Esophagus (tissue), 2 donors: ENCODE data around the gene ZNF516. TPM values are rescaled to one million over a fixed set of nuclear protein-coding genes. Genes with fewer than 3 reads are reported as not detected.

Experiments used
- H3K27ac ChIP-seq, 2 donors: one replicate each; pipeline ENCODE4 v1.5.1; 2013; ENCODE audit warnings: low read depth in 2 of 2, mild to moderate bottlenecking in 2 of 2, inconsistent platforms in 1 of 2, low read length in 1 of 2, moderate library complexity in 1 of 2
- H3K27me3 ChIP-seq, 2 donors: one replicate each; pipeline ENCODE4 v1.6.1; 2013; ENCODE audit warnings: low read length in 2 of 2, control low read depth in 1 of 2, mild to moderate bottlenecking in 1 of 2; ENCODE audit not compliant: insufficient read depth in 2 of 2, control insufficient read depth in 1 of 2
- H3K36me3 ChIP-seq, 2 donors: one replicate each; pipeline ENCODE4 v1.6.1; 2013; ENCODE audit warnings: low read length in 1 of 2; ENCODE audit not compliant: control insufficient read depth in 2 of 2, insufficient read depth in 2 of 2
- H3K4me1 ChIP-seq, 2 donors: one replicate each; pipeline ENCODE4 v1.6.1; 2013; ENCODE audit warnings: low read length in 1 of 2; ENCODE audit not compliant: control insufficient read depth in 2 of 2, insufficient read depth in 2 of 2
- H3K4me3 ChIP-seq, 2 donors: one replicate each; pipeline ENCODE4 v1.5.1; 2013; ENCODE audit warnings: low read length in 2 of 2, mild to moderate bottlenecking in 2 of 2, low read depth in 1 of 2, moderate library complexity in 1 of 2
- H3K9me3 ChIP-seq, 2 donors: one replicate each; pipeline ENCODE4 v1.6.1; 2013; ENCODE audit warnings: mild to moderate bottlenecking in 2 of 2, low read depth in 1 of 2, low read length in 1 of 2, moderate library complexity in 1 of 2; ENCODE audit not compliant: control insufficient read depth in 2 of 2, insufficient read depth in 1 of 2
- WGBS, 2 donors: extraction: QIAGEN DNeasy Blood & Tissue Kit; methylation state at CpG; one replicate each; pipeline ENCODE4 v1.1.7; 2013; 5-methylcytosine and 5-hydroxymethylcytosine counted together
- polyA plus RNA-seq, 2 donors: library from polyadenylated mRNA; stranded (reverse); fragments of 200-250 nt; gene quantifications; one replicate each; pipeline ENCODE4 v1.2.3, GENCODE V29; 2013
- donor health status: healthy with polysubstance abuse.
- donor health status: Bipolar disorder and iron deficiency.

ZNF516 gene
- polyA plus RNA-seq, 2 donors: 4.0 to 5.4 TPM

DNA sequence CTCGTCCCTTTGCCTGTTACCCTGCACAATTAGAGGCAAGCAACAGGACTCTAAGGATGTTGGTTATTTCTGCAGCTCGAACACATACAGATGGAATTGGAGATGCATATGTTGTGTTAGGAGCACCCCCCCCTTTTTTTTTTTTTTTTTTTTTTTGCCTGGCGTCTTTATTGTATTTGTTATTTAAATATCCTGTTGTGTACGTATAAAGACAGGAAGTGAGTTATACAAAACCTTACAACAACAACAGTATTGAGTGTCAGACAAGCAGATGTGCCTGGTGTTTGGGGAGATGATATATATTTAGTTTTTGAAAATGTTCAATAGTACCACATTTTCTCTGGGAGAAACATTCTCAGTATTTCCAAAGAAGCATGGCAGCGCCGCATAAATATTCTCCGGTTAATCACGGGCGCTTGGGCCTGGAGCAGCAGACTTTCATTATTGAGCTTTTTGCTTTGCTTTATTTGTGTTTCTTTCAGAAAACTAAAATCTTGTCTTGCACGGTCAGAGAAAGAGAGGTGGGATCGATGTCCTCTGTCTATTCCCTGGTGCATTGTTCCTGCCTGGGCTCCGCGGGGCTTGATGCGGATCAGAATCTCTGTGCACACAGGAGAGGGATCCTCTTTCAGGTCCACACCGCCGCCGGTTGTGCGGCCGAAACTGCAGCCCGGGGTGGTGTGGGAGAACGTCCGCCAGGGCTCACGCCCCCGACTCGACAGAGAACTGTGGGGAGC, 23.2 kb upstream of the ZNF516 start:
- Histone ChIP-seq H3K9me3 (no peaks in the 10 kb centered on the region), H3K27ac (peak overlapping the region; percentile 22 to 27), H3K4me3 (peak overlapping the region in 1 of 2 donors; percentile 21), H3K36me3 (no peaks in the 10 kb centered on the region), H3K4me1 (no peaks in the 10 kb centered on the region), H3K27me3 (no peaks in the 10 kb centered on the region)
- WGBS, 2 donors: 35 to 43% methylated on average over 25 of the region's 25 CpGs

DNA sequence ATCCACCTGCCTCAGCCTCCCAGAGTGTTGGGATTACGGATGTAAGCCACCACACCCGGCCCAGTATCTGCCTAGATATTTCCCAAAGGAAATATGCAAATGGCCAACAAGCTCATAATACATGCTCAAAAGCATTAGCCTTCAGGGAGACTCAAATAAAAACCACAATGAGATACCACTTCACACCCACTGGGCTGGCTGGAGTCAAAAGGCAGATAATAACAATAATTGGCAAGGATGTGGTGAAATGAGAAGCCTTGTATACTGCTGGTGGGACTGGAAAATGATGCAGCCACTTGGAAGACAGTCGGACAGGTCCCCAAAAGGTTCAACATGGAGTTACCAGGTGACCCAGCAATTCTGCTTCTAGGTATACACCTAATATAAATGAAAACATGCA, 20.5 kb upstream of the ZNF516 start:
- Histone ChIP-seq H3K4me1 (no peaks in the 10 kb centered on the region), H3K4me3 (no peak overlapping the region), H3K36me3 (no peaks in the 10 kb centered on the region), H3K27me3 (no peaks in the 10 kb centered on the region), H3K9me3 (no peaks in the 10 kb centered on the region), H3K27ac (no peak overlapping the region)
- WGBS, 2 donors: 85% methylated on average over 3 of the region's 3 CpGs

DNA sequence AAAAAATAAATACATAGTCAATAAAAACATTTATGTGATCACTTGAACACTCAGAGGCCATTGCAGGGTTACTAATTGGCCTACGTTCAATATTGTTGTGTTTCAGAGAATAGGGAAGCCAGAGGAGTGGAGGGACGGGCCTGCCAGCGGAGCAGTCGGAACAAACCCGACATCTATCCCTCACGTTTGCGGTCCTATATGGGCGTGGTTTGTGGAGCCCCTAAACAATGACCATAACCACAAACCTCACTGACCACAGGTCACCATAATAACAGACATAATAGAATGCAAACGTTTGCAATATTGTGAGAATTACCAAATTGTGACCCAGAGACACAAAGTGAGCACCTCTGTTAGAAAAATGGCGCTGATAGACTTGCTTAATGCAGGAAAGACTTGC, 19.5 kb upstream of the ZNF516 start:
- 81 to 84% methylated on average over 10 of the region's 10 CpGs for WGBS, 2 donors
- no peak overlapping the region for H3K27ac ChIP-seq

DNA sequence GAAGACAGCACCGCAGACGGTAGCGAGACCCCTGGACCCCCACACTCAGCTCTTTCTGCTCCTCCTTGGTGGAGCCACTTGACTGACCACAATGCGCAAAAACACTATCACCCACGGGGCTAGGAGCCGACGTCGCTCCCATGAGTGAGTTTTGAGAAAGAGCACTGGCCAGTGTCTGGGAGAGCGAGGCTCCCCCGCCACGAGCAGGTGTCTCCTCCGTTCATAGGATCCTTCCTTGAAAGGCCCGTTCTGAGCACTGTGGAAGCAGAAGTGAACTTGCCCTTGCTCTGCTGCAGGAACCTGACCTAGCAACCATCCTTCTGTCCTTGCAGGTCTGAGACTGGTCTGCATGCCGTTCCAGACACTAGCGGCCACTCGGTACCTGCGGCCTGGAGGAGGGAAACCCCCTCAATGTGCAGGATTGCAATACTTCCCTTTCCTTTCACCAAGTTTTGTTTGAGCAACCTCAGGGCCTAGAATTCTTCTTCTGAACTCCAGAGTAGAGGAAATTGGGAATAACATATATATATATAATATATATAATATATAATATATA, 12.9 kb upstream of the ZNF516 start:
- no peaks in the 10 kb centered on the region for H3K36me3 ChIP-seq
- no peak overlapping the region for H3K4me3 ChIP-seq
- no peaks in the 10 kb centered on the region for H3K9me3 ChIP-seq
- H3K27me3 ChIP-seq: no peaks in the 10 kb centered on the region
- no peak overlapping the region for H3K27ac ChIP-seq
- 91 to 93% methylated on average over 17 of the region's 17 CpGs for WGBS, 2 donors
- H3K4me1 ChIP-seq: peaks cover 0 to 2% of the 10 kb centered on the region in 2 donors

More for the DNA sequence above, 19.5 kb upstream of the ZNF516 start:
- H3K9me3 ChIP-seq: no peaks in the 10 kb centered on the region
- H3K4me1 ChIP-seq: no peaks in the 10 kb centered on the region
- no peaks in the 10 kb centered on the region for H3K36me3 ChIP-seq
- no peaks in the 10 kb centered on the region for H3K27me3 ChIP-seq
- H3K4me3 ChIP-seq: no peak overlapping the region

DNA sequence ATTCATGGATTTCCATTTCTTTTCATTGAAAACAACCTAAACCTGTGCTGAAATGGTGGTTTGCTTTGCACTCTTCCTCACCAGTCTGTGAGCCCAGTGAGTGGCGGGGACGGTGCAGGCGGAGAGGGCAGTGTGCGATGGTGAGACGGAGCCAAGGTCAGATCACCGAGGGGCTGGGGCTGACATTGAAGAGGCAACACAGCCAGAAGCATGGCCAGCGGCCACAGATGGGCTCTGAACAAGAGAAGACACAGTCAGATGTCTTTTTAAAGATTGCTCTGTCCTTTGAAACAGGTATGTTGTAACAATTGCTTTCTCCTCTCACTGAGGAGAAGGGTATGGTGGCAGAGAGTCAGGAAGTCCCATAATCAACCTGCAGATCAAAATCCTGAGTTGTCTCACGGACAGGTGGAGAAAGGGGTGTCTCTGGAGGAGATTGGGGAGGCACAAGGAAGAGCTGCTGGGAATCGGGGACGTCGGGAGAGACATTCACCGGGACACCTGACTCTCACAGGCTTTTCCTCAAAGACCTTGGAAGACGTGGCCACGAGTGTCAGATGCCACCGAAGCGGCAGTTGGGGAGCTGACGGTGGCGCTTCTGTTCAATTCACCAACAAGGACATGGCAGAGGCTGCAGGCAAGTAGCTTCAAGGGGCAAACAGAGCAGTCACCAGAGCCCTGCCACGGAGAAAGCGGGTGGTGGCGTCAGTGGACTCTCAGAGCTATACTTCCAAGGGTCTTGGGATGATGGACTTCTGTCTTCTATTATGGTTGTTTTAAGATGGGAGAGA, 12.1 kb upstream of the ZNF516 start:
- H3K27ac ChIP-seq: no peak overlapping the region
- H3K9me3 ChIP-seq: no peaks in the 10 kb centered on the region
- peaks cover 0 to 2% of the 10 kb centered on the region in 2 donors for H3K4me1 ChIP-seq
- no peak overlapping the region for H3K4me3 ChIP-seq
- H3K36me3 ChIP-seq: no peaks in the 10 kb centered on the region
- no peaks in the 10 kb centered on the region for H3K27me3 ChIP-seq
- 90 to 93% methylated on average over 21 of the region's 21 CpGs for WGBS, 2 donors

DNA sequence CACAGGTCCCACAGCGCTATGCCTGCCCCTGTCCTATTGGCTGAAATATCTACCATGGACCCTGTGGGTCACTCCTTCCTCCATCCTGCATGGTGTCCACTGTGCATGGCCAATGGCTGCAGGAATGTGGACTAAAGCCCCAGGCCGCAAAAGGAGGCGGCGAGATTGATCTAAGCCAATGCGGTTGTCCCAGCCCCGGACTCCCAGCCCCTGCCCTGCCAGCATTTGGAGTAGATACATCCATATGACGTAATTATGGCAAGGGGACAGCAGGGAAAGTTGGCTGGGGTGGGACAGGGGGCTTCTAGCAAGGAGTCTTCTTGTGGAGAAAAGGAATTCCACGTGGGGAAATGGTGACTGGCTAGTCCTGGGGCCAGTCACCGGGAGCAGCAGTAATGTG, 11.4 kb upstream of the ZNF516 start:
- H3K36me3 ChIP-seq: no peaks in the 10 kb centered on the region
- 90% methylated on average over 9 of the region's 9 CpGs for WGBS, 2 donors
- H3K4me3 ChIP-seq: no peak overlapping the region
- H3K27ac ChIP-seq: no peak overlapping the region
- no peaks in the 10 kb centered on the region for H3K9me3 ChIP-seq
- peaks cover 0 to 2% of the 10 kb centered on the region in 2 donors for H3K4me1 ChIP-seq
- no peaks in the 10 kb centered on the region for H3K27me3 ChIP-seq

DNA sequence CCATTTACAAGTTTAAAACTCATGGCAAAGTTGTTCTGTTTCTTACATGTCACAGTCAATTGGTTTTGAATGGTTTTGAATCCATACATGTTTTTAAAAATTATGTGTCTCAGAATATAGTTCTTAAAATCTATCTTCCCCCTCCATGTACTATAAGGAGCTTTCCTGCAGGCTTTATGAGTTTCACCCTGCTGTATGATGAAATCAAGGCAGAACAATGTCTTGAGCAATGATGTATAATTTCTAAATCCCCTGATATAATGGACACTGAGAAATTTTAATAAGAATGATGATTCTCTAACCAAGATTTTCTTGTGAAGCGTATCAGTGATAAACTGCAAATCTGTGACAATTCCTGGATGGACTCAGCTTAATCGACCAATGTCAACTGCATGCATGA, 10.6 kb upstream of the ZNF516 start:
- WGBS, 2 donors: 83 to 89% methylated on average over 2 of the region's 2 CpGs
- H3K4me1 ChIP-seq: peaks cover 0 to 2% of the 10 kb centered on the region in 2 donors
- H3K27me3 ChIP-seq: no peaks in the 10 kb centered on the region
- H3K27ac ChIP-seq: no peak overlapping the region
- no peaks in the 10 kb centered on the region for H3K9me3 ChIP-seq
- no peak overlapping the region for H3K4me3 ChIP-seq
- H3K36me3 ChIP-seq: no peaks in the 10 kb centered on the region

DNA sequence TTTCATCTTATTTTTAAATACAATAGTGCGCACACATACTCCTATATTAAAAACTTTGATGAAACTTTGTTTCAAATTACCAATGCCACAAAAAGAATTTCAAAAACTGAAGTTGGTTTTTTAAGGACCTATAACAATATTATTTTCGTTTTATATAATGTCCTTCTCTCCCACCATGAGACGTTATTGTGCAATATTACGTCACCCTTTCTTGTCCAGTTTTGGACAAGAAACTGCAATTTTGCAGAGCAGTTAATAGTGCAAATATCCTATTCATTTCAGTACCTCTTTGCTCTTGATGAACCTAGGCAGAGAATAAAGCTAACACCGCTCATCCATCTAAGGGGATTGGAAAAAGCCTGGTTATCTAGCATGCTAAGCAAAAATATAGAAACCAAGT, 9.7 kb upstream of the ZNF516 start:
- Histone ChIP-seq H3K36me3 (no peaks in the 10 kb centered on the region), H3K27ac (no peak overlapping the region), H3K9me3 (no peaks in the 10 kb centered on the region), H3K27me3 (no peaks in the 10 kb centered on the region), H3K4me1 (peaks cover 0 to 2% of the 10 kb centered on the region in 2 donors), H3K4me3 (no peak overlapping the region)
- 77 to 86% methylated on average over 5 of the region's 5 CpGs for WGBS, 2 donors

DNA sequence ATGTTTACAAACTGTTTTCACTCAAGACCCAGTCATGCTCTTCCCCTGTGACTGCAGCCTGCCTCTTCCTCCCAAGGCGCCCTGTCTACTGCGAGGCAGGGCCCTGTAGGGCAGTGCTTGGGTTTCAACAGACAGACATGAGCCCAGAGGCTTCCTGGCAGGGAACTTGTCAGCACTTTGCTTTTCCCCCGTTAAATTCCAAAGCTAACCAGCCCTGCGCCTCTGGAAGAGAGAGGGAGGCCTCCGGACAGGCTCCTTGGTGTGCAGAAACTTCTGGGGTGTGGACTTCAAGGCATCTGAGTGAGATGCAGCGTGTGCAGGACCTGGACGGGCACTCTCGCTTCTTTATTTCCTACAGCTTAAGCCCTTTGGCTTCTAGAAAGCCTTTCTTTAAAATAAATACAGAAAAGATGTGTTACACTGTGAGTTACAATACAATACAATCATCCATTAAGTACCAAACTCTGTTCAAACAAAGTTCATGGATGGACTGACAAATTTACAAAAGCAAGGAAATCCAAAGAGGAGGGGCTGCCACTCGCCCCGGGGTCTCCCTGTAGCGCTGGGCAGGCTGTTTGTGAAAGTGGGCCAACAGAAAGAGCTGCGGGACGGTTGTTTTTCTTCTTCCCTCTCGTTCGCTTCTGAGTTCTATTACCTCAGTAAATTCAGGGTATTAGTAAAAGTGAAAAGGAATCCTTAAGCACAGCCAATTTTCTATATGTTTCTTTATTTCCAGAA, 8.8 kb upstream of the ZNF516 start:
- Histone ChIP-seq H3K9me3 (no peaks in the 10 kb centered on the region), H3K27me3 (no peaks in the 10 kb centered on the region), H3K27ac (no peak overlapping the region), H3K4me3 (no peak overlapping the region), H3K4me1 (peaks cover 0 to 2% of the 10 kb centered on the region in 2 donors), H3K36me3 (no peaks in the 10 kb centered on the region)
- WGBS, 2 donors: 78 to 80% methylated on average over 15 of the region's 15 CpGs
